Uterus (tissue), 2 donors: ENCODE measurements around the gene TCAIM.

ENCODE experiments used
- CTCF ChIP-seq, 4 experiments: fragments of 200-600 bp in 2 of 4; fragments of 450-650 bp in 2 of 4; sonication (generic) in 2 of 4; IDR thresholded peaks; one replicate each; pipeline ENCODE4 v1.5.1; 2016 to 2019; ENCODE audit warnings: antibody characterized with exemption in 4 of 4, mild to moderate bottlenecking in 2 of 4, moderate library complexity in 1 of 4
- POLR2A ChIP-seq, 2 donors: fragments of 450-650 bp; IDR thresholded peaks; one replicate each; pipeline ENCODE4 v1.6.1; 2016; ENCODE audit warnings: antibody characterized with exemption in 2 of 2, mild to moderate bottlenecking in 1 of 2, moderate library complexity in 1 of 2

GRCh38 chr3:44342176-44342790 is 3.7 kb downstream of the TCAIM start:
- TF ChIP-seq POLR2A (IDR thresholded peaks at IDR 0.05), result no peak
- TF ChIP-seq CTCF (IDR thresholded peaks at IDR 0.05), result no peak
